ENCODE data around the gene NPTX2. TPM values are rescaled to one million over a fixed set of nuclear protein-coding genes. Genes with fewer than 3 reads are reported as not detected.

Gene NPTX2
- polyA plus RNA-seq, 1 donor = 9.2 TPM

DNA sequence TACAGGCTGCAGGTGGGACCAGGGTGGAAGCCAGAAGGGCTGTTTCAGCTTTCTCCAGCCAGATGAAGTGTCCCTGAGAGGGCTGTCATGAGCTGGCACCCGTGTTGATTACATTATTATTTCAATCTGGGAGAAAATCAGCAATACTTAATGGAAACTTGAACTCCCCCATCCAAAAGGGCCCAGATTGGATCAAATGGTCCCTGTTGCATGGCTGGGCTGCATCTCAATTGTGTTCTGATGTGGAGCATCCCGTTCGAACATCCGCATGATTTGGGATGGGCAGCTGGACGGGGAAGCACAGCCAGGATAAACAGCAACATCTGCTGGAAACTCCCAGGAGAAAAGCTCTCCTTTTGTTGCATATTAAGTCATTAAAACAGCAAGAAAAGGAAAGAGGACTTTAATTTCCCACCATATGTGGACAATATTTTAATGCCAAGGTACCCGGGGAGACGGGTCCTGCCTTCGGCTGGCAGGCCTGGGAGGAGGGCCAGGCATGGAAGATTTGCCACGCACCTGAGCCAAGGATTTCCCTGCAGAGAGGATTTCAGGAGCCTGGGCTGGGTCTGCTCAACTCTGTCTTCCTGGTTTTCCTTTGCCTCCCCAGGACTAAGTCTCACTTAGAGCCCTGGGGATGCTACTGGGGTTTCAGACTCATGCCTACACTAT, 52.4 kb downstream of the NPTX2 start:
- no peaks in the 10 kb centered on the region for H3K9me3 ChIP-seq (ENCODE audit: control insufficient read depth, low read depth, low read length)
- no peaks in the 10 kb centered on the region for H3K4me1 ChIP-seq (ENCODE audit: control insufficient read depth, insufficient read depth, low read length)
- WGBS (ENCODE audit: insufficient coverage, low lambda C conversion rate) = no CpG with 5 or more reads among the region's 9 CpGs
- H3K4me3 ChIP-seq (ENCODE audit: low read length) = no peak overlapping the region
- no peak overlapping the region for H3K27ac ChIP-seq (ENCODE audit: low read length)
- no peak for DNase-seq
- no peaks in the 10 kb centered on the region for H3K27me3 ChIP-seq (ENCODE audit: control insufficient read depth, insufficient read depth, low read length)
- H3K36me3 ChIP-seq (ENCODE audit: control insufficient read depth, insufficient read depth, low read length) = no peaks in the 10 kb centered on the region

- no peaks in the 10 kb centered on the region for H3K4me1 ChIP-seq (ENCODE audit: control insufficient read depth, insufficient read depth, low read length)
- H3K27me3 ChIP-seq (ENCODE audit: control insufficient read depth, insufficient read depth, low read length) = no peaks in the 10 kb centered on the region
- DNase-seq = no peak
- H3K4me3 ChIP-seq (ENCODE audit: low read length) = no peak overlapping the region
- WGBS (ENCODE audit: insufficient coverage, low lambda C conversion rate) = no CpG with 5 or more reads among the region's 8 CpGs
- no peak overlapping the region for H3K27ac ChIP-seq (ENCODE audit: low read length)
- no peaks in the 10 kb centered on the region for H3K36me3 ChIP-seq (ENCODE audit: control insufficient read depth, insufficient read depth, low read length)
- H3K9me3 ChIP-seq (ENCODE audit: control insufficient read depth, low read depth, low read length) = no peaks in the 10 kb centered on the region
Measured at GRCh38 chr7:98670186-98670585, 53.1 kb downstream of the NPTX2 start.

DNA sequence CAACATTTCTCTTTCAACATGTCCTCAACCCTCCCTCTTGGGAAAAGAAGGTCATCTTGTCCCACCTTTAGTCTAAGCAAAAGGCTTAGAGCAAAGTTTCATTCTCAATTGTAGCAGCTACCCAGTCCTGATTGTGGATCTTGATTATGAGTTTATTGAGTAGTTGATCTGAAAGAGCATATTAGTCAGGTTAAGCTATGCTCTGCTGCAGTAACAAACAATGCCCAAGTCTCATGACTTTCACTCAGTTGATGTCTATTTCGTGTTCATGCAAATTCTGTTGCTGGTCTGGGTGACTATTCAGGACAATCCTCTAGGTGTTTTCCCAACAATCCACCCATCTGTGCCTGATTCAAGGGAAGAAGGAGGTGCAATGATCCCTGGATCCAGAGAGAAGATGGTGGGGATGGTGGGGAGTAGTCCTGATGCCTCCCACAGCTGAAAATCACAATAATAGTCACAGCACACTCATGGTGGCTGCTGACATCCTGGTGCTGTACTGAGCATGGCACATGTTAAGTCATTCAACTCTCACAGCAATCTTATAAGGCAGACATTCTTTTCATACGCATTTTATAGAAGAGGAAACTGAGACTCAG, 54.7 kb downstream of the NPTX2 start:
- no peak for DNase-seq
- WGBS (ENCODE audit: insufficient coverage, low lambda C conversion rate) = no CpG with 5 or more reads among the region's 2 CpGs
- no peak overlapping the region for H3K4me3 ChIP-seq (ENCODE audit: low read length)
- H3K27ac ChIP-seq (ENCODE audit: low read length) = no peak overlapping the region
- no peaks in the 10 kb centered on the region for H3K9me3 ChIP-seq (ENCODE audit: control insufficient read depth, low read depth, low read length)
- no peaks in the 10 kb centered on the region for H3K4me1 ChIP-seq (ENCODE audit: control insufficient read depth, insufficient read depth, low read length)
- no peaks in the 10 kb centered on the region for H3K36me3 ChIP-seq (ENCODE audit: control insufficient read depth, insufficient read depth, low read length)
- no peaks in the 10 kb centered on the region for H3K27me3 ChIP-seq (ENCODE audit: control insufficient read depth, insufficient read depth, low read length)

GRCh38 chr7:98674461-98674860, 57.4 kb downstream of the NPTX2 start:
- H3K9me3 ChIP-seq (ENCODE audit: control insufficient read depth, low read depth, low read length) = no peaks in the 10 kb centered on the region
- no peaks in the 10 kb centered on the region for H3K27me3 ChIP-seq (ENCODE audit: control insufficient read depth, insufficient read depth, low read length)
- no CpG with 5 or more reads among the region's 8 CpGs for WGBS (ENCODE audit: insufficient coverage, low lambda C conversion rate)
- no peaks in the 10 kb centered on the region for H3K36me3 ChIP-seq (ENCODE audit: control insufficient read depth, insufficient read depth, low read length)
- no peak overlapping the region for H3K4me3 ChIP-seq (ENCODE audit: low read length)
- no peaks in the 10 kb centered on the region for H3K4me1 ChIP-seq (ENCODE audit: control insufficient read depth, insufficient read depth, low read length)
- no peak overlapping the region for H3K27ac ChIP-seq (ENCODE audit: low read length)
- no peak for DNase-seq

GRCh38 chr7:98674881-98675280, 57.8 kb downstream of the NPTX2 start:
- WGBS (ENCODE audit: insufficient coverage, low lambda C conversion rate) = no CpG with 5 or more reads among the region's 9 CpGs
- Histone ChIP-seq H3K4me1 (ENCODE audit: control insufficient read depth, insufficient read depth, low read length) (no peaks in the 10 kb centered on the region), H3K27me3 (ENCODE audit: control insufficient read depth, insufficient read depth, low read length) (no peaks in the 10 kb centered on the region), H3K27ac (ENCODE audit: low read length) (no peak overlapping the region), H3K4me3 (ENCODE audit: low read length) (no peak overlapping the region), H3K9me3 (ENCODE audit: control insufficient read depth, low read depth, low read length) (no peaks in the 10 kb centered on the region), H3K36me3 (ENCODE audit: control insufficient read depth, insufficient read depth, low read length) (no peaks in the 10 kb centered on the region)
- no peak for DNase-seq

DNA sequence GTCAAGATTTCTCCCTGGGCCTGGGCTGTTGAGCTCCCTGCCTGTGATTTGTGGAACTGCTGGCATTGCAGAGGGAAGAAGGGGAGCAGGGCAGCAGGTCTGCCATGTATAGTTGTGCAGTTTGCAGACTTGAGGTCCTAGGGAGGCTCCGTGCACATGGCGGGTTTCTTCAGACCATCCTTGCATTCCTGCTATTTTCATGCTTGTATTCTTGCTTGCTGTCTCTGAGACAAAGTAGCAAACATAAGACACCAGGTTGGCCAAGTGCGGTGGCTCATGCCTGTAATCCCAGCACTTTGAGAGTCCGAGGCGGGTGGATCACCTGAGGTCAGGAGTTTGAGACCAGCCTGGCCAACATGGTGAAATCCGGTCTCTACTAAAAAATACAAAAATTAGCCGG, 61.1 kb downstream of the NPTX2 start:
- Histone ChIP-seq H3K27ac (ENCODE audit: low read length) (no peak overlapping the region), H3K4me1 (ENCODE audit: control insufficient read depth, insufficient read depth, low read length) (no peaks in the 10 kb centered on the region), H3K4me3 (ENCODE audit: low read length) (no peak overlapping the region), H3K27me3 (ENCODE audit: control insufficient read depth, insufficient read depth, low read length) (no peaks in the 10 kb centered on the region), H3K9me3 (ENCODE audit: control insufficient read depth, low read depth, low read length) (no peaks in the 10 kb centered on the region), H3K36me3 (ENCODE audit: control insufficient read depth, insufficient read depth, low read length) (no peaks in the 10 kb centered on the region)
- DNase-seq = no peak
- WGBS (ENCODE audit: insufficient coverage, low lambda C conversion rate) = no CpG with 5 or more reads among the region's 7 CpGs

Other genes with a start within 250 kb of the NPTX2 start
- gene BAIAP2L1, start 216.2 kb upstream of the NPTX2 start, polyA plus RNA-seq = 30.3 TPM